GM19099 (cell line): ENCODE measurements around the gene DENND5A.

Experiments used
- POLR2A ChIP-seq: IDR thresholded peaks from 3 replicates; pipeline ENCODE4 v1.6.1; 2011; ENCODE audit warnings: low read depth; ENCODE audit not compliant: insufficient read length; ENCODE audit errors: extremely low read depth

Gene DENND5A

GRCh38 chr11:9169595-9170295 is 95.4 kb downstream of the DENND5A start:
- no peak for TF ChIP-seq POLR2A

DNA sequence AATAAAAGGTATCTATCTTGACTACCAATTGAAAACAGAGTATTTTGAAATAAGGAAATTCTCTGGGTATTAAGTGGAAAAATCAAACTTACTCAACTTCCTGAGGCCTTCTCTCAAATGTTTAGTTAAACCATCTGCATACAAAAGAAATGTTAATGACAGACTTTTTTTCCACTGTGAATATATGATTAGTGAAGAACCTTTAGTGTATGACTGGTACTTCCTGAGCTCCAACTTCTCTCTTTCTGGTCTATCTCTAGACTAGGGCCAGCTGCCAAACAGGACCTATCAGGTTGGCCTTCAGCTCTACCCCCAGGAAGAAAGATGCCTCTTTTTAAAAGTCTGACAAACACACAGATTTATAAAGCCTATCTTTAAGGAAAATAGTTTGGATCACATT is 105.0 kb downstream of the DENND5A start:
- TF ChIP-seq POLR2A = no peak

GRCh38 chr11:9158898-9159391 is 106.2 kb downstream of the DENND5A start:
- no peak for TF ChIP-seq POLR2A

GRCh38 chr11:9155930-9156329 is 109.2 kb downstream of the DENND5A start:
- TF ChIP-seq POLR2A = no peak

- no peak for TF ChIP-seq POLR2A
These were observed 111.5 kb downstream of the DENND5A start for GRCh38 chr11:9153651-9154050.

GRCh38 chr11:9151631-9152030 is 113.5 kb downstream of the DENND5A start:
- TF ChIP-seq POLR2A = no peak

DNA sequence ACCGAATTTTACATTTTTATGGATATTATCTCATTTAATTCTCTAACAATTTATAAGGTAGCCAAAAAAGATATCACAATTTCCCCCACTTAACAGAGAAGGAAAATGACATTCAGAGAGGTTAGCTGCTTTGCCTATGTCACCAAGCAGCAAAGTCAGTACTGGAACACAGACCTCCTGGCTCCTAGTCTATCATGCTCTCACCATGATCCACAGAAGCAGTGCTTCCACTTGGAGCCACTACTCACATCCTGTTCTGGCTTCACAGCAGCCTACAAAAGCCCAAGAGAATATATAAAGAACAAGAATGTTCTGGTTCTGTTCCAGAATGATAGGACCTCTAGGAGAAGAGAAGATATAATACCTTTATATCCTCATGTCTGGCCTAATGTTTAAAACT is 114.2 kb downstream of the DENND5A start:
- TF ChIP-seq POLR2A = no peak

DNA sequence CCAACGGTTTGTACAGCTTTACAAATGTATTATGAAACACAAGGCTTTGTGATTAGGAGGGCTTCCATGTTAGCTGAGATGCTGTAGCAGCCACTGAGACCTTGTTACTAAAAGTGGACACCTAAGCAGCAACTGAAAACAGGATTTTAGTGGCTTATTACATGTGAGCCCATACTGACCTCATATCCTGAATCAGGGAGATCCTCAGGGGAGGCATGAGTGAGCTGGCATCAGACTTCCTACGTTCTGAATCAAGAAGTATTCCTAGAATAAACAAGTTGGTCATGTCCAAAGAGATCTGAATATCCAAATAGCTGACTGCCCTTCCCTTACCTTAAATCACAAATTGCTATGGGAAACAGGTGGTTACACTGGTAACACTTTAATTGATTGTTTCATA is 114.6 kb downstream of the DENND5A start:
- no peak for TF ChIP-seq POLR2A

DNA sequence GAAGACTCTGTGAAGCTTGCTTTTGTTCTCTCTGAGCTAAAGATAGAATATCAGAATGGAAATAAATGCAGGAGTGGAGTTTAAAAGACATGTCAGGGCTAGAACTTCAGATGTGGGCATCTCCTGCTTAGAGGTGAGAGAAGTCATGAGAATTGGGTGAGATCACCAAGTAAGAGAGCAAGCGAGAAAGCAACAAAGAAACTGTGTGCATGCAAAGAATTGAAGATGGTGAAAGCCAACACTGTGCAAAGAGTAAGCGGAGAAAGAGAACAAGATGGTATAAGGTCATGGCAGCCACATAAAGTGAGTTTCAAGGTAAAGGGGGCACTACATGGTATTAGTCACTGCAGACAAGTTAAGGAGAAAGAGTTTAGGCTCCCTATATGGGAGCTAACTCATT is 116.4 kb downstream of the DENND5A start:
- no peak for TF ChIP-seq POLR2A

- no peak for TF ChIP-seq POLR2A
These were observed 117.1 kb downstream of the DENND5A start for GRCh38 chr11:9148035-9148434.

GRCh38 chr11:9146477-9146876 is 118.7 kb downstream of the DENND5A start:
- no peak for TF ChIP-seq POLR2A

DNA sequence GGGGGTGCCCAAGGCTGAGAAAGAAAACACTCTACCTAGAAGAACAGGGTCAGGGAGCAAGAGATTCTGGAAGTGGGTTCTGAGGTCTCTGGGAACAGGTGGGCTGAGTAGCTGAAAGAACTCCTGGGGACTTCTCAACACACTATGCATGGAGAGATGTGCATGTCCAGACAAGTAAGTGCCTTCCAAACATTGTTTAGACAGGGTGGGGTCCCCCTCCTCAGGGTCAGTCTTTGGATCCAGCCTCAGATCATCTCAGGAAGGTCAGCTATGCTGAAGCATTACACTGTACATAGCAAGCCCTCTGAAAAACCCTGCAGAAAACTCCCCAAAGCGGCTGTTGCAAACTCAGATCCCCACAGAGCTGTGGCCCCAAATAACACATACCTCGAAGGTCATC is 119.9 kb downstream of the DENND5A start:
- TF ChIP-seq POLR2A = no peak

DNA sequence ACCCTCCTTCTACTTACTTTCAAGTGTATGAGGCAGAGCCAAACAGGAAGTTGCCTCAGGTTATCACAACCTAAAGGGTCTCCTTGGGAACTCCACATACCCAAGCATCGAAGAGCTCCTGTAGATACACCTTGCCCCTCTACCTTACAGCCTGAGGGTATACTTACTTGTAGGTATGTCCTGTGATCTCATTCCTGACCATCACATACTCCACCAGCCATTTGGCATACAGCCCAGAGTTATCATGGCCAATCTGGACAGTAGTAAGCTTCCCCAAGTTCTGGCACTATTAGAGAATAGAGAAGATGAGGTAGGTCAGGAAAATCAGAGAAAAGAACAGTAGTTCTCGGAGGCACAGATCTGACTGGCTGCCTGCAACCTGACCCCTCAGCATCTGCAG is 120.3 kb downstream of the DENND5A start:
- no peak for TF ChIP-seq POLR2A

DNA sequence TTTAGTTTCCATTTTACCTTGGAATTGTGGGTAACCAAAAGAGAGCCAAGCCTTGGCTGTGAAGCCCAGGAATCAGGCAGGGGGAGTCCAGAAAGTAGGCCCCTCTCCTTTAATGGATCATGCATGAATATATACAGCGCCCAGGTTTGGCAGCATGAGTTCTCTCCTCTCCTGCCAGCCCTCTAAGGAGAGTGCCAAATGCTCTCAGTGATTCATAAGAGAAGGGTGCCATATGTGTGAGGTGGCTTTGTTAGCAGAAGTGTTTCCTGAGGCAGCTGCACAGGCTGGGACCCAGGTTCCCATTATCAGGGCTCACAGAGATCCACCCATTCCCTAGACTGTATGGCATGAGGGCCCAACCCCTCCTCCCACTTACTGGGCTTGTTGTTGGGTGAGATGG is 121.4 kb downstream of the DENND5A start:
- TF ChIP-seq POLR2A = no peak

GRCh38 chr11:9142732-9143131 is 122.4 kb downstream of the DENND5A start:
- no peak for TF ChIP-seq POLR2A

DNA sequence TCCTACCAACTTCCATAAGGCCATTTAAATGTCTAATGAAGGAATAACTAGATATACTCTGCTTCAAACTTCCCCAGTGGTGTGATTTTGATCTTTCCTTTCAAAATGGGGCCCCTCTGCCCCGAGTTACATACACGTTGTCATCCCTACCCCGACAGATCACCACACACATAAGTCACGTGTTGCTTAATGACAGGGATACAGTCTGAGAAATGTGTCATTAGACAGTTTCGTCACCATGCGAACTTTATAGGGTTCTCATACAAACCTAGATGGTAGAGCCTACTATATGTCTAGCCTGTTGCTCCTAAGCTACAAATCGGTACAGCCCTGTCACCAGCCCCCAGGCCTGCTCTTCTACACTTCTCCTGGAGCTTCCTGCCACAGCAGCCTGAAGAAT is 124.0 kb downstream of the DENND5A start:
- TF ChIP-seq POLR2A = no peak
